ENCODE data around the gene PSEN1.

Gene PSEN1

DNA sequence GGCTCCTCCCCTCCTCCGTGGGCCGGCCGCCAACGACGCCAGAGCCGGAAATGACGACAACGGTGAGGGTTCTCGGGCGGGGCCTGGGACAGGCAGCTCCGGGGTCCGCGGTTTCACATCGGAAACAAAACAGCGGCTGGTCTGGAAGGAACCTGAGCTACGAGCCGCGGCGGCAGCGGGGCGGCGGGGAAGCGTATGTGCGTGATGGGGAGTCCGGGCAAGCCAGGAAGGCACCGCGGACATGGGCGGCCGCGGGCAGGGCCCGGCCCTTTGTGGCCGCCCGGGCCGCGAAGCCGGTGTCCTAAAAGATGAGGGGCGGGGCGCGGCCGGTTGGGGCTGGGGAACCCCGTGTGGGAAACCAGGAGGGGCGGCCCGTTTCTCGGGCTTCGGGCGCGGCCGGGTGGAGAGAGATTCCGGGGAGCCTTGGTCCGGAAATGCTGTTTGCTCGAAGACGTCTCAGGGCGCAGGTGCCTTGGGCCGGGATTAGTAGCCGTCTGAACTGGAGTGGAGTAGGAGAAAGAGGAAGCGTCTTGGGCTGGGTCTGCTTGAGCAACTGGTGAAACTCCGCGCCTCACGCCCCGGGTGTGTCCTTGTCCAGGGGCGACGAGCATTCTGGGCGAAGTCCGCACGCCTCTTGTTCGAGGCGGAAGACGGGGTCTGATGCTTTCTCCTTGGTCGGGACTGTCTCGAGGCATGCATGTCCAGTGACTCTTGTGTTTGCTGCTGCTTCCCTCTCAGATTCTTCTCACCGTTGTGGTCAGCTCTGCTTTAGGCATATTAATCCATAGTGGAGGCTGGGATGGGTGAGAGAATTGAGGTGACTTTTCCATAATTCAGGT, at the start of gene PSEN1:
Gene PSEN1, plus strand, starts transcription at position 121 of the 839 bp plus-strand sequence. CDS start 11,513 bp downstream, outside the sequence.
- peak; percentile 54 to 99 (median 95) for DNase-seq

GRCh38 chr14:73091044-73091443, 45.3 kb upstream of the PSEN1 start:
- DNase-seq = no peak

DNA sequence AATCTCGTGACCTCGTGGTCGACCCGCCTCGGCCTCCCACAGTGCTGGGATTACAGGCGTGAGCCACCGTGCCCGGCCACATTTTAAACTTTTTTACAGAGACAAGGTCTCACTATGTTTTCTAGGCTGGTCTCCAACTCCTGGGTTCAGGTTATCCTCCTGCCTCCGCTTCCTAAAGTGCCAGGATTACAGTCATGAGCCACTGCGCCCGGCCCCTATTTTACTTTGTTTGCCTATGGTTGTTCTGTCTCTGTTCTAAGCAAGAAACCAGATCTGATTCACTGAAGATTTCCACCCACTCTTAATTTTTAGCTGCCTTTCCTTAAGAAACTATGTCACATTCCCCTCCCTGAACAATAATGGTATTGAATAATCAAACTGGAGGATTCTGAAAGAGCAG, 38.9 kb upstream of the PSEN1 start:
- DNase-seq = no peak

DNA sequence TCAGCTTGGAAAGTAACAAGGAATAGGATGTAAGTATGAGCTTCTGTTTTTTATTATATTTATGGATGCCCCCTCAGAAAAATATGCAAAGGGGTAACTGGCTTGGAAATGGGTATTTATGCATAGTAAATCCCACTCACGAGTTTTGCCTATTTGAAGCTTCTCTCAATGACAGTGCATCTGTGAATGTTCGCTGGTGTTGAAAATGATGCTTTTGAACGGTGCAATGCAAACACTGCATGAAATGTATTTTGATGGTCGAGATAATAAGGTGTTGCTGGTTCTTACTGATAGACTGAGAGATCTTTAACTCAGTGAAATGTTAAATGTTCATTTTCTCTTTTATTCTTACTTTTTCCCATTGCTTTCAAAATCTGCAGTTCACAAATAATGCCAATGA, 36.0 kb upstream of the PSEN1 start:
- DNase-seq = no peak

GRCh38 chr14:73102806-73103497, 33.4 kb upstream of the PSEN1 start:
- no peak for DNase-seq

GRCh38 chr14:73105050-73105449, 31.3 kb upstream of the PSEN1 start:
- DNase-seq = no peak

GRCh38 chr14:73105727-73106126, 30.6 kb upstream of the PSEN1 start:
- DNase-seq = no peak

GRCh38 chr14:73116079-73116665, 20.1 kb upstream of the PSEN1 start:
- DNase-seq = no peak

DNA sequence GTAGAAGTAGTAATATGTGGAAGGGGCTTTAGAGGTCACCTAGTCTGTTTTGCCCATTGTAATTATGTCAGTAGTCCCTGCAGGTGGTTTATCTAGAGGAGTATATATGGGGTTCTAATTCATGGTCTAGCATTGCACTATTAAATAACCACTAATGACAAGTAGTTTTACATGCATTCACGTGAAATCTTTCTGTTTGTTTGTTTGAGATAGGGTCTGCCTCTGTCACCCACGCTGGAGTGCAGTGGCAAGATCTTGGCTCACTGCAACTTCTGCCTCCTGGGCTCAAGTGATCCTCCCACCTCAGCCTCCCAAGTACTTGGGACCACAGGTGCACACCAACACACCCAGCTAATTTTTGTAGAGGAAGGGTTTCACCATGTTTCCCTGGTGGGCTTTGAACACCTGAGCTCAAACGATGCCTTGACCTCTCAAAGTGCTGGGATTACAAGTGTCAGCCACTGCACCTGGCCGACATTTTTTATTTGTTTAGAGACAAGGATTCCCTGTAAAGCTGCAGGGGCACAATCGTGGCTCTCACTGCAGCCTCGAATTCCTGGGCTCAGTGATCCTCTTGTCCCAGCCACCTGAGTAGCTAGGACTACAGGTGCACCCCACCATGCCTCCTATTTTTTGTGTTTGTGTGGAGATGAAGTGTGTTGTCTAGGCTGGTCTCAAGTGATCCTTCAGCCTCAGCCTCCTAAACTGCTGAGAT, 12.0 kb upstream of the PSEN1 start:
- no peak for DNase-seq

DNA sequence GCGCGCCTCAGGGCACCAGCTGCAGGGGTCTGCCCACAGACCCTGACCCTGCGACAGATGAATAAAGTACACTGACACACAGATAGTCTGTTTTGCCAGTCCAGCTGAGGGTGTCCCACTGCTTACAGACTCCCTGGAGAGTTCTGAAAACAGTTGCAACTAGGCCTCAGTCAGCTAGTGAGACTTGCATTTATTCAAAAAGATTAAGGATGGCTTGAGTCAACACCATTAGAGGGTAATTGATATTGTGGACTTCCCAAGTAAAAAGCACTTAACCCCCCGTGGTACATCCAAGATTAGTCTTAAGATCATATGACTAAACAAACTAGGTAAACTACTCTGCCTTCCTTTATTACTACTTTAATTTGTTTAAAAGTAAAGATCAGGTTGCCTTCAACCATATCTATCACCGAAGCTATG, 11.1 kb upstream of the PSEN1 start:
- no peak for DNase-seq

- no peak for DNase-seq
Measured at GRCh38 chr14:73125746-73126145, 10.6 kb upstream of the PSEN1 start.

- DNase-seq = no peak
Measured at GRCh38 chr14:73133795-73134194, 2.5 kb upstream of the PSEN1 start.

DNA sequence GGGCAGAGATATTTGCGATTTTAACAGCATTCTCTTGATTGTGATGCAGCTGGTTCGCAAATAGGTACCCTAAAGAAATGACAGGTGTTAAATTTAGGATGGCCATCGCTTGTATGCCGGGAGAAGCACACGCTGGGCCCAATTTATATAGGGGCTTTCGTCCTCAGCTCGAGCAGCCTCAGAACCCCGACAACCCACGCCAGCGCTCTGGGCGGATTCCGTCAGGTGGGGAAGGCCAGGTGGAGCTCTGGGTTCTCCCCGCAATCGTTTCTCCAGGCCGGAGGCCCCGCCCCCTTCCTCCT, 271 bp upstream of the PSEN1 start:
- DNase-seq = no peak

GRCh38 chr14:73140811-73141323, 4.6 kb downstream of the PSEN1 start:
- DNase-seq = peak in 1 of 56 donors; percentile 9

- no peak for DNase-seq
Measured at GRCh38 chr14:73142216-73142615, 5.9 kb downstream of the PSEN1 start.

GRCh38 chr14:73143003-73143402, 6.7 kb downstream of the PSEN1 start:
- DNase-seq = peak in 54 of 56 donors; percentile 6 to 87 (median 49)

DNA sequence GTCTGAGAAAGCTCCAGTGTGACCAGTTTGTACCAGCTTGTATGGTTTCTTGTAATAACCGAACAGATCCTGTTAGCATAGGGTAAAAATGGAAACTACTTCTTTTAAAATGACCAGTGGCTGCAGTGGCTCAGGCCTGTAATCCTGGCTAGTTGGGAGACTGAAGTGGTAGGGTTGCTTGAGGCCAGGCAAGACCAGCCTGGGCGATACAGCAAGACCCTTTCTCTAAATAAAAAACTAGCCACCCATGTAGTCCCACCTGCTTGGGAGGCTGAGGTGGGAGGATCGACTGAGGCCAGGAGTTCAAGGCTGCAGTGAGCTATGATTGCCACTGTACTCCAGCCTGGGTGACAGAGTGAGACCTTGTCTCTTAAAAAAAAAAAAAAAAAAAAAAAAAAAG, 7.3 kb downstream of the PSEN1 start:
- no peak for DNase-seq

DNA sequence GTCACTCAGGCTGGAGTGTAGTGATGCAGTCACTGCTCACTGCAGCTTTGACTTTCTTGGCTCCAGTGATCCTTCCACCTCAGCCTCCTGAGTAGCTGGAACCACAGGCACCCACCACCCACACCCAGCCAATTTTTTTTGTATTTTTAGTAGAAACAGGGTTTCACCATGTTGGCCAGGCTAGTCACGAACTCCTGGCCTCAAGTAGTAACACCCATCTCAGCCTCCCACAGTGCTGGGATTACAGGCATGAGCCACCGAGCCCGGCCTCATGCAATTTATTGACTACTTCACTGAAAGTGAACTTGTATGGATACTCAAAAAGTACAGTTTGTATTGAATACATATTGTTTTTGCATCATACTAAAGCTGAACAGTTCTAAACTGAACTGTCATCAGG, 9.1 kb downstream of the PSEN1 start:
- DNase-seq = no peak

DNA sequence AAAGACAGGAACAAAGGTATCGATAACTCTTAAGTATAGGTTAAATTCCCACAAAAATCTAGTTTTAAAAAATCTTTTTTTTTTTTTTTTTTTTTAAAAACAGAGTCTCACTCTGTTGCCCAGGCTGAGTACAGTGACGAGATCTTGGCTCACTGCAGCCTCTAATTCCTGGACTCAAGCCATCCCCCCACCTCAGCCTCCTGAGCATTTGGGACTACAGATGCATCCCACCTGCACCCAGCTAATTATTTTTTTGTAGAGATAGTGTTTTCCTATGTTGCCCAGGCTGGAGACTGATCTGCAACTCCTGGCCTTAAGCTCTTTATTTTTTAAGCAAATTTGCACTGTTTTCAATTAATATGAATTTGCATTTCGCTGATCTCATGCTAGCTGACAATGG, 9.8 kb downstream of the PSEN1 start:
- DNase-seq = no peak

- DNase-seq = no peak
Measured at GRCh38 chr14:73149753-73150152, 13.4 kb downstream of the PSEN1 start.

GRCh38 chr14:73153272-73153671, 17.0 kb downstream of the PSEN1 start:
- DNase-seq = no peak

DNA sequence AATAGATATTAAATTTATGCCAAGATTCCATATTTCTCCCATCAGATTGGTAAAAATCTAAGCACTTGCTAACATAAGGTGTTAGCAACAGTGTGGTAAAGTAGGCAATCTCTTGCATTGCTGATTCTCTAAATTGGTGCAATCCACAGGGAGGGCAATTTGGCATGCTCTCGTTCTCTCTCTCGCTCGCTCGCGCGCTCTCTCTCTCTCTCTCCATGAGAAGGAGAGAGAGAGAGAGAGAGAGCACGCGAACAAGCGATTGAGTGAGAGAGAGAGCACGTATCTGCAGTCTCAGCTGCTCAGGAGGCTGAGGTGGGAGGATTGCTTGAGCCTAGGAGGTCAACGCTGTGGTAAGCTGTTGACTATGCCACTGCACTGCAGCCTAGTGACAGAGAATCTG, 25.9 kb downstream of the PSEN1 start:
- peak in 2 of 56 donors; percentile 7 to 20 for DNase-seq

Measured in amygdala (tissue), 56 donors.